BLaER1 (cell line): Measurements from ENCODE around the gene ARFGEF2.
"Not testable (repeated sequence)": the region's sequence is repeated elsewhere in the genome, so short reads cannot be mapped to it uniquely, and the experiment has no call there.

Source experiments
- H3K27ac ChIP-seq: shearing (Covaris generic); formaldehyde crosslinking; 2 replicates; pipeline ENCODE4 v1.8.1; 2022
- H3K27me3 ChIP-seq: shearing (Covaris generic); formaldehyde crosslinking; 2 replicates; pipeline ENCODE4 v1.8.1; 2022
- H3K36me3 ChIP-seq: shearing (Covaris generic); formaldehyde crosslinking; 2 replicates; pipeline ENCODE4 v1.8.1; 2022
- H3K4me1 ChIP-seq: shearing (Covaris generic); formaldehyde crosslinking; 2 replicates; pipeline ENCODE4 v1.8.1; 2022
- H3K4me2 ChIP-seq: shearing (Covaris generic); formaldehyde crosslinking; 2 replicates; pipeline ENCODE4 v1.8.1; 2022
- H3K4me3 ChIP-seq: shearing (Covaris generic); formaldehyde crosslinking; 2 replicates; pipeline ENCODE4 v1.8.1; 2022
- H3K9ac ChIP-seq: shearing (Covaris generic); formaldehyde crosslinking; 2 replicates; pipeline ENCODE4 v1.8.1; 2022
- H3K9me3 ChIP-seq: shearing (Covaris generic); formaldehyde crosslinking; 2 replicates; pipeline ENCODE4 v1.8.1; 2022
- H4K20me1 ChIP-seq: shearing (Covaris generic); formaldehyde crosslinking; 2 replicates; pipeline ENCODE4 v1.8.1; 2022
- Cebpa-rat ChIP-seq: shearing (Covaris generic); IDR thresholded peaks from 2 replicates; pipeline ENCODE4 v1.8.1; 2022

ARFGEF2 gene

DNA sequence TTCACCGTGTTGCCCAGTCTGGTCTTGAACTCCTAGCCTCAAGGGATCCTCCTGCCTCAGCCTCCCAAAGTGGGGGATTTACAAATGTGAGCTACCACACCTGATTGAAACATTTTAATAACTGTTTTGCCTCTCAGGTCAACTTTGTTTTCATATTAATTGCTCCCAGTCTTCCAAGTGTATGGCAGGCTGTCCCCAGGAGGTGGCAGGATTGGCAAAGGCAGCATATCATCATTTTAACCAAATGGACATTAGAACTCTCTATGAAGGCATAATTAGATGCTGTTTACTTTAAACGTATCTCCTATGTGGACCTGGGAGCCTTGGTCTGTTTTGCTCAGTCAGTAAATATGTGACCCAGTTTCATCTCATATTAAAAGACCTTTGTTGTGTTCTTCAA lies 65.4 kb downstream of the ARFGEF2 start:
- Histone ChIP-seq H3K27ac (no peak overlapping the region), H3K4me3 (no peak overlapping the region), H3K27me3 (no peaks in the 10 kb centered on the region), H3K36me3 (peaks cover 99% of the 10 kb centered on the region), H4K20me1 (0 out of 2 replicates have a peak, but pooled peaks cover 4% of the 10 kb centered on the region), H3K9me3 (no peaks in the 10 kb centered on the region; the same call in 1 of the 2 replicates), H3K4me1 (peaks cover 8% of the 10 kb centered on the region), H3K9ac (no peak overlapping the region), H3K4me2 (no peak overlapping the region)
- TF ChIP-seq Cebpa-rat, result no peak

DNA sequence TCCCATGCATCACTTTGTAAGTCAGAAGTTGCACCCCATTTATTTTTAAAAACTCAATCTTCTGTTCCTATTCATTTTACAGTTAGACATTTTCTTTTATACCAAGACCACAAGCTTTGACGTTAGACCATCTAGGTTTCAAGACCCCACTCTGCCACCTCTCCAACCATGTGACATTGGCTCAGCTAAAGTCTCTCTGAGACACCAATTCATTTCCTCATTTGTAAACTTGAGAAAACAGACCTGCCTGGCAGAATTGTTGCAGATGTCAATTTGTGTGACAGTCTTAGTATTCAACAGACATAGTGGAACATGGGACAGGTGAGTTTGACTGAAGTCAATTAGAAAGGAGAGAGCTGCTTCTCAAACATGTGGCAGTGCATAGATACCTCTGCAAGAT lies 69.0 kb downstream of the ARFGEF2 start:
- H3K4me1 ChIP-seq, result no peaks in the 10 kb centered on the region
- no peak for TF ChIP-seq Cebpa-rat
- no peaks in the 10 kb centered on the region for H3K9me3 ChIP-seq
- no peaks in the 10 kb centered on the region for H3K27me3 ChIP-seq
- H3K9ac ChIP-seq, result no peak overlapping the region
- H3K4me3 ChIP-seq, result no peak overlapping the region
- no peak overlapping the region for H3K27ac ChIP-seq
- H4K20me1 ChIP-seq, result 0 out of 2 replicates have a peak, but pooled peaks cover 4% of the 10 kb centered on the region
- peaks cover 100% of the 10 kb centered on the region for H3K36me3 ChIP-seq
- H3K4me2 ChIP-seq, result no peak overlapping the region

DNA sequence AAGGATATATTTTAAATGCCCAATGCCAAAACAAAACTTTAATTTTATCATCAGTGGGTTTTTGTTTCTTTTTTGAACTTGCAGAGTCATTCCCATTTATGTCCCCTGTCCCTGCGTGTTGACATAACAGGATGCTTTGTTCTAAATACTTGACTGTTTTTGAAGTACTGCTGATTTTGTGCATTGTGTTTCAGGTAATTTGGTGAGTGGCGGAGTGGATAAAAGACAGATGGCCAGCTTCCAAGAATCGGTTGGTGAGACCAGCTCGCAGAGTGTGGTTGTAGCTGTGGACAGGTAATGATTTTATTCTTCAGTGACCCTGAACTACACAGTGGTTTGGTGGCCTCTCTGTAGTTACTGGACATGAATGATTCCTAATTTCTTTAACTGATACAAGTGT lies 74.1 kb downstream of the ARFGEF2 start:
- TF ChIP-seq Cebpa-rat, result no peak
- no peaks in the 10 kb centered on the region for H3K4me1 ChIP-seq
- no peak overlapping the region for H3K4me3 ChIP-seq
- no peak overlapping the region for H3K9ac ChIP-seq
- H3K27ac ChIP-seq, result no peak overlapping the region
- H3K4me2 ChIP-seq, result no peak overlapping the region
- H3K9me3 ChIP-seq, result no peaks in the 10 kb centered on the region
- H3K27me3 ChIP-seq, result no peaks in the 10 kb centered on the region
- H4K20me1 ChIP-seq, result no peaks in the 10 kb centered on the region
- H3K36me3 ChIP-seq, result peaks cover 99% of the 10 kb centered on the region

DNA sequence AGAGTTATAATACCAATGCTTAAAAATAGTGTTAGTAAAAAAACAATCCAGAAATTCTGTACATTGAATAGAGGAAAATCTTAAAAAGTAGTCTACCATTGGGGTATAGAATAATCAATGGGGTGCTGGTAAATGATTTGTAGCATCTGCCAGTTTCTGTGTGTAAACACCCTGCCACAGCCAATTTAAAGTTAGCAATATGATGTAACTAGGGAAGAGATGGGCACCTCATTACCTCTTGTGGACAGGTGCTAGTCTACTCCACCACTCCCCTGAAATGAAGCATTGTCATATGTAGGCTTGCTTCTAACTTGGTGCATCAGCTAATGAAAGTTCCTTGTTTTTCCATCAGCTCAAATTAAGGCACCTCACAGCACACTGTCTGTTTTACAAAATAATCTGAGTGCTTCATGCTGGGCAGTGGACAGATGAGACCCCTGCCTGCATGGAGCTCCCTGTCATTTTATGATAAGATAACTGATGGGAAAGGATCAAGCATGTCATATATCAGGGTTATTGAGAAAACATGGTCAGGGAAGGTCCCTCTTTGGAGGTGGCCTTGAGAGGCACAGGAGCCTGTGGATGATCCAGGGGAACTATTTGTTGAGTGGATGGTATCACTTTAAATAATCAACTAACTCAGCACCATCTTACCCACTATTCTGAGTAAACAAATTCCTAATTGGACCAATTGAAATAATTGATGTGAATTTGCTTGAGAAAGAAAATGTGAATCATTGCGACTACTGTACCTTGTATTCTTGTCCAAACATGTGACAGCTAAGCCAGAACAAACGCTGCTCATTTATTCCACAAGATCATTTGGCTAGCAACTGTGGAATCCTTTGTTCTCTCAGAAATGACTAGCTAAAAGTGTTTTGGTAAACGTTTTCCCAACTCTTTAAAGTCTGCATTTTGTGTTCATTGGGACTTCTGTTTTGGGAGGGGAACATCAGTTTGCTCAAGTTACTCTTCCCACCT lies 78.7 kb downstream of the ARFGEF2 start:
- H3K9ac ChIP-seq, result no peak overlapping the region
- no peaks in the 10 kb centered on the region for H4K20me1 ChIP-seq
- no peak overlapping the region for H3K27ac ChIP-seq
- H3K9me3 ChIP-seq, result no peaks in the 10 kb centered on the region
- peaks cover 90% of the 10 kb centered on the region for H3K36me3 ChIP-seq
- no peak overlapping the region for H3K4me2 ChIP-seq
- no peak overlapping the region for H3K4me3 ChIP-seq
- TF ChIP-seq Cebpa-rat, result no peak
- H3K27me3 ChIP-seq, result no peaks in the 10 kb centered on the region
- no peaks in the 10 kb centered on the region for H3K4me1 ChIP-seq

DNA sequence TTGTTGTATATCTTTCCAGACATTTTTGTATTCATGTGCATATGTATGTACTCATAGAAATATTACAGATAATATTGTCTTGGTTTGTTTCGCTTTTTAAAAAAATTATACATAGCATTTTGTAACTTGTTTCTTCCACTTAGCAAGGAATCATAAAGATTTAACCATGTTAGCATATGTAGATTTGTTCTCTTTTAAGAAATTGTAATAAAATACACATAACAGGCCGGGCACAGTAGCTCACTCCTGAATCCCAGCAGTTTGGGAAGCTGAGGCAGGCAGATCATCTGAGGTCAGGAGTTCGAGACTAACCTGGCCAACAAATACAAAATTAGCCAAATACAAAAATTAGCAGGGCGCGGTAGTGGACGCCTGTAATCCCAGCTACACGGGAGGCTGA lies 80.2 kb downstream of the ARFGEF2 start:
- H3K9ac ChIP-seq, result no peak overlapping the region
- H3K4me2 ChIP-seq, result no peak overlapping the region
- H3K9me3 ChIP-seq, result no peaks in the 10 kb centered on the region
- peaks cover 90% of the 10 kb centered on the region for H3K36me3 ChIP-seq
- H3K27me3 ChIP-seq, result no peaks in the 10 kb centered on the region
- H3K4me3 ChIP-seq, result no peak overlapping the region
- no peak overlapping the region for H3K27ac ChIP-seq
- no peak for TF ChIP-seq Cebpa-rat
- H3K4me1 ChIP-seq, result no peaks in the 10 kb centered on the region
- H4K20me1 ChIP-seq, result no peaks in the 10 kb centered on the region

DNA sequence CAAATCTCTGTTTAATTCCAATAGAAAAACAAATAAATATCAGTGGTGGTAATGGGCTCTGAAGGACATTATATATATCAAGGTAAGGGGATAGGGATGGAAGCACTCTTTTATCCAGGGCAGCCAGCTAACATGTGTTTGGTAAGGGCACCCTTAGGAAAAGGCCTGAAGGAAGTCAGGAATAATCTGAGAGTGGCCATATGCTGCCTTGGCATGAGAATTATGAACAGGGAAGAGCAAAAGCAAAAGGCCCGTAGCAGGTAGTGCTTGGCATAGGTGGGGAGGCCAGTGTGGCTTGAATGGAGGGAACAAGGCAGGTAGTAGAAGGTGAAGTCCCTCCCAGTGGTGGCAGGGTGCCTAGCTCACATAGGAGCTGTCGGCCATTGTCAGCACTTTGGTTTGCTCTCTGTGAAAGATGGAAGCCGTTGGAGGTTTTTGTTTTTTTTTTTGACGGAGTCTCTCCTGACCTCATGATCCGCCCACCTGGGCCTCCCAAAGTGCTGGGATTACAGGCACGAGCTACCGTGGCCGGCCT lies 85.0 kb downstream of the ARFGEF2 start:
- Histone ChIP-seq H3K4me2 (no peak overlapping the region), H4K20me1 (no peaks in the 10 kb centered on the region), H3K9ac (no peak overlapping the region), H3K27me3 (no peaks in the 10 kb centered on the region), H3K4me1 (no peaks in the 10 kb centered on the region), H3K27ac (no peak overlapping the region), H3K9me3 (no peaks in the 10 kb centered on the region), H3K4me3 (no peak overlapping the region), H3K36me3 (peaks cover 89% of the 10 kb centered on the region)
- no peak for TF ChIP-seq Cebpa-rat

DNA sequence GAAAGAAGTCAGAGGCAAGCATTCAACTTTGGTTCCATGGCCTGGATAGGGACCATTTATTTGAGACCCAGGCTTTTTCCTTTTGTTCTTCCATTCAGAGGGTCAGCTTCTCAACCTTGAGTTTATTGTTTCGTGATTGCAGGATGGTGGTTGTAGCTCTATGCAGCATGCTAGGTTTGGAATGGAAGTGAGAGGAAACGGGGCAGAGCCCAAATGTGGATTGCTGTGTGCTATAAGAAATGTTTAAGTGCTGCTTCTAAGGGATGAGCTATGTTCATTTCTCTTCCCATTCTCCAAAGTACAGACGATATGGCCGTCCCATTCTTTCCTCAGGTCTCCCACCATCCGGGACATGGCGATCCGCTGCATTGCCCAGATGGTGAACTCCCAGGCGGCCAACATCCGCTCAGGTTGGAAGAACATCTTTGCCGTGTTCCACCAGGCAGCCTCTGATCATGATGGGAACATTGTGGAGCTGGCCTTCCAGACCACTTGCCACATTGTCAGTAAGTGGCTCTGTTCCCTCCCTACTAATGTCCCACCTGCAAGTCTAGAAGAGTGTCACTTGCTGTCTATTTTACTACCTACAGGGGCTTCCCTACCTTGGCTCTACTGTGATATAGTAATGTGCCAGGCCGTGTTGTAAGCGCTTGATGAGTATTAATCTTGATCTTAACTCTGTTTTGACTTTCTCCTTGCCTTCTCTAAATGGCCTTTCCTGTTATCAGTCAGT lies 88.6 kb downstream of the ARFGEF2 start:
- no peak overlapping the region for H3K4me2 ChIP-seq
- no peak overlapping the region for H3K4me3 ChIP-seq
- H3K4me1 ChIP-seq, result no peaks in the 10 kb centered on the region
- H3K9me3 ChIP-seq, result no peaks in the 10 kb centered on the region
- no peaks in the 10 kb centered on the region for H3K27me3 ChIP-seq
- no peak for TF ChIP-seq Cebpa-rat
- no peak overlapping the region for H3K27ac ChIP-seq
- H3K9ac ChIP-seq, result no peak overlapping the region
- H3K36me3 ChIP-seq, result peaks cover 98% of the 10 kb centered on the region
- H4K20me1 ChIP-seq, result no peaks in the 10 kb centered on the region

DNA sequence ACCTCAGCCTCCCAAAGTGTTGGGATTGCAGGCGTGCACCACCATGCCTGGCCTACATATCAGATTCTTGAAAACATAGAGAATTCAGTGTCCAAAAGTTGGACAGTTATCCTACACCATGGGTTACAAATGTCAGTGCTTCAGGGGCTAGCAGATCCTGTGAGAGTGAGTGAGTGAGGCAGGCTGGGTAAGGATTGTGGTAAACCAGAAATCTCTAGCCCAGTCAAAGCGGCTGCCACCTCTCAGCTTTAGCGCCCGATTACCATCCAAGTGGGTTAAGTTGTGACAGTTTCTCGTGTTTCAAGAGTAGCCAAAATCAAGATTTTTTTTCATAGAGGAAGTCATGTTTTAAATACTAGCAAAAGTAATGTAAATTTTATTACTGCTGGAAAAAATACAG lies 102.7 kb downstream of the ARFGEF2 start:
- no peak overlapping the region for H3K9ac ChIP-seq
- H3K4me2 ChIP-seq, result no peak overlapping the region
- peaks cover 96% of the 10 kb centered on the region for H3K36me3 ChIP-seq
- H3K27ac ChIP-seq, result no peak overlapping the region
- no peak for TF ChIP-seq Cebpa-rat
- H3K4me3 ChIP-seq, result no peak overlapping the region
- H3K9me3 ChIP-seq, result no peaks in the 10 kb centered on the region
- no peaks in the 10 kb centered on the region for H3K4me1 ChIP-seq
- H3K27me3 ChIP-seq, result no peaks in the 10 kb centered on the region
- no peaks in the 10 kb centered on the region for H4K20me1 ChIP-seq

DNA sequence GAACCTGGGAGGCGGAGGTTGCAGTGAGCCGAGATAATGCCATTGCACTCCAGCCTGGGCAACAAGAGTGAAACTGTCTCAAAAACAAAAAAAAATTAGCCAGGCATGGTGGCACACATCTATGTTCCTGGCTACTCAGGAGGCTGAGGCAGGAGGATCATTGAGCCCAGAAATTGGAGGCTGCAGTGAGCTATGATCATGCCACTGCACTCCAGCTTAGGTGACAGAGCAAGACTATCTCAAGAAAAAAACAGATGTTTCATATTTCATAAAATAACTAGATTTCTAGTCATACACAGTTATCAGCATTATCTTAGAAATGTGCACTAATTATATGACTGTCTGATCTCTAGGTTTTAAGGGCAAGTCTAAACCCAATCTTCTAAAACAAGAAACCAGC lies 106.7 kb downstream of the ARFGEF2 start:
- not testable (repeated sequence) for H3K4me2 ChIP-seq, H4K20me1 ChIP-seq, H3K27ac ChIP-seq, H3K9ac ChIP-seq, H3K4me1 ChIP-seq, H3K4me3 ChIP-seq, H3K9me3 ChIP-seq, H3K27me3 ChIP-seq
- H3K36me3 ChIP-seq, result peaks cover 95% of the 10 kb centered on the region

DNA sequence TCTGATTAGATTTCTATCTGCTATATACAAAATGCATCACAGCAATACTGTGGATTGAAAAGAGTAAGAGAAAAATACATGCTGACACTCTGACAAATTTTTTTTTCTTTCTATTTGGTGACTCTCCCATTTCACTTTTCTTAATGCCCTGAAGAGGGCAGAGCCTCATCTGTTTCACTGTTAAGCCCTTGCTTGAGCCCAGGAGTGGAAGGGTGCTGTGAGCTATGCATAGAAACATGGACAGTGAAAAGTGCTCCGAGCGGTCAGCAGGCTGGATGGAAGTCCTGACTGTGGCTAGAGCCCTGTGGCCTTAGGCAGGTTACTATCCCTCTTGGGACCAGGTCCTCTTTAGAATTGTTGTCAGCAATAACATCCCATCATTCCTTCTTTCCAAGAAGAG lies 107.2 kb downstream of the ARFGEF2 start:
- no peak for TF ChIP-seq Cebpa-rat

More for the DNA sequence above, 107.2 kb downstream of the ARFGEF2 start:
- no peak overlapping the region for H3K9ac ChIP-seq
- H3K27ac ChIP-seq, result no peak overlapping the region
- no peak overlapping the region for H3K4me2 ChIP-seq
- peaks cover 97% of the 10 kb centered on the region for H3K36me3 ChIP-seq
- no peaks in the 10 kb centered on the region for H3K4me1 ChIP-seq
- no peaks in the 10 kb centered on the region for H4K20me1 ChIP-seq
- no peaks in the 10 kb centered on the region for H3K27me3 ChIP-seq
- H3K4me3 ChIP-seq, result no peak overlapping the region
- H3K9me3 ChIP-seq, result no peaks in the 10 kb centered on the region
